H1 (cell line): ENCODE measurements around the gene ELFN2. TPM values are rescaled to one million over a fixed set of nuclear protein-coding genes. Genes with fewer than 3 reads are reported as not detected.

ENCODE experiments used
- CTCF ChIA-PET: fragments of 300-600 bp; sonication (Branson Sonifier 250); formaldehyde crosslinking; loops from one replicate; lab custom pipeline; 2021; ENCODE audit not compliant: partially characterized antibody; lab: Charles Lee
- POLR2A ChIA-PET: fragments of 300-600 bp; sonication (Branson Sonifier 250); formaldehyde crosslinking; loops from one replicate; lab custom pipeline; 2021; ENCODE audit warnings: inconsistent platforms; ENCODE audit not compliant: partially characterized antibody; lab: Charles Lee
- DNase-seq, 2 experiments: peaks; one replicate each; pipeline versions ENCODE4 v3.0.0 to v3.0.0-alpha.2; 2010 to 2022; ENCODE audit warnings: low spot score in 2 of 2, low read depth in 1 of 2, mixed read lengths in 1 of 2
- FAIRE-seq: peaks from 2 replicates; lab custom pipeline; 2011; peaks lifted over from hg19 to GRCh38; lab: Jason Lieb, UNC
- H2AFZ ChIP-seq: 2 replicates; pipeline ENCODE4 v1.8.1; 2012; ENCODE audit warnings: low read length, inconsistent platforms
- H2AK5ac ChIP-seq: 2 replicates; pipeline ENCODE4 v1.6.1; 2013; ENCODE audit warnings: low read depth, low read length
- H2BK120ac ChIP-seq: replicated peaks from 2 replicates; pipeline ENCODE3; 2013; ENCODE audit warnings: low read depth, low read length, inconsistent platforms
- H2BK12ac ChIP-seq: 2 replicates; pipeline ENCODE4 v1.6.1; 2013; ENCODE audit warnings: low read depth, low read length
- H2BK15ac ChIP-seq: 2 replicates; pipeline ENCODE4 v1.6.1; 2013; ENCODE audit warnings: low read length
- H2BK20ac ChIP-seq: 2 replicates; pipeline ENCODE4 v1.6.1; 2013; ENCODE audit warnings: low read length
- H2BK5ac ChIP-seq: 2 replicates; pipeline ENCODE4 v1.6.1; 2013; ENCODE audit warnings: low read depth, low read length
- H3K14ac ChIP-seq: 2 replicates; pipeline ENCODE4 v1.6.1; 2013; ENCODE audit warnings: inconsistent platforms; ENCODE audit not compliant: insufficient read length
- H3K18ac ChIP-seq: 2 replicates; pipeline ENCODE4 v1.6.1; 2013; ENCODE audit warnings: low read length; ENCODE audit errors: extremely low read depth
- H3K23ac ChIP-seq: 2 replicates; pipeline ENCODE4 v1.6.1; 2013; ENCODE audit warnings: inconsistent platforms; ENCODE audit not compliant: insufficient read length
- H3K23me2 ChIP-seq: 2 replicates; pipeline ENCODE4 v1.6.1; 2013; ENCODE audit warnings: low read depth, low read length
- H3K27ac ChIP-seq: 2 replicates; pipeline ENCODE4 v1.6.1; 2011; ENCODE audit warnings: low read depth, low read length, inconsistent platforms
- H3K27me3 ChIP-seq, 4 experiments: replicated peaks in 1 of 4; 1 replicate in 1 of 4; 2 replicates in 3 of 4; pipeline versions ENCODE4 v1.6.1 to v1.8.1; 2011 to 2013; ENCODE audit warnings: low read length in 3 of 4, mild to moderate bottlenecking in 3 of 4, inconsistent platforms in 2 of 4, mixed read lengths in 2 of 4, moderate library complexity in 1 of 4; ENCODE audit not compliant: control insufficient read depth in 3 of 4, insufficient read depth in 3 of 4; ENCODE audit errors: extremely low read depth in 1 of 4
- H3K36me3 ChIP-seq, 4 experiments: 2 replicates each; pipeline versions ENCODE4 v1.6.1 to v1.8.1; 2011 to 2013; ENCODE audit warnings: mild to moderate bottlenecking in 4 of 4, low read length in 3 of 4, moderate library complexity in 2 of 4, control low read depth in 1 of 4, inconsistent platforms in 1 of 4; ENCODE audit not compliant: insufficient read depth in 4 of 4, control insufficient read depth in 2 of 4
- H3K4ac ChIP-seq: replicated peaks from 2 replicates; pipeline ENCODE3; 2013; ENCODE audit warnings: low read length, low read depth, mixed read lengths, inconsistent platforms; ENCODE audit not compliant: insufficient read length
- H3K4me1 ChIP-seq, 4 experiments: replicated peaks in 1 of 4; 1 replicate in 1 of 4; 2 replicates in 3 of 4; pipeline versions ENCODE4 v1.6.1 to v1.8.1; 2011 to 2013; ENCODE audit warnings: low read length in 3 of 4, inconsistent platforms in 2 of 4, mixed read lengths in 1 of 4; ENCODE audit not compliant: insufficient read depth in 4 of 4, control insufficient read depth in 3 of 4
- H3K4me2 ChIP-seq, 2 experiments: 2 replicates each; pipeline versions ENCODE4 v1.6.1 to v1.8.1; 2011 to 2013; ENCODE audit warnings: low read depth in 2 of 2, low read length in 2 of 2, control low read depth in 1 of 2, inconsistent platforms in 1 of 2, mild to moderate bottlenecking in 1 of 2; ENCODE audit not compliant: insufficient read depth in 1 of 2
- H3K4me3 ChIP-seq, 4 experiments: fragments of 200-600, 300-600 bp in 1 of 4; sonication (generic), shearing (Covaris generic), sonication (Bioruptor Twin) in 1 of 4; 2 replicates each; pipeline versions ENCODE4 v1.5.1 to v1.8.1; 2011 to 2016; ENCODE audit warnings: low read length in 4 of 4, low read depth in 3 of 4, control low read depth in 2 of 4, inconsistent platforms in 2 of 4, mild to moderate bottlenecking in 2 of 4, mixed read lengths in 1 of 4, moderate library complexity in 1 of 4; ENCODE audit not compliant: insufficient read depth in 2 of 4; ENCODE audit errors: extremely low read depth in 1 of 4
- H3K56ac ChIP-seq: replicated peaks from 2 replicates; pipeline ENCODE3; 2013; ENCODE audit warnings: low read depth, mild to moderate bottlenecking, mixed read lengths, low read length, inconsistent platforms; ENCODE audit not compliant: insufficient read length
- H3K79me1 ChIP-seq: 2 replicates; pipeline ENCODE4 v1.6.1; 2013; ENCODE audit warnings: low read depth, low read length, control low read depth
- H3K79me2 ChIP-seq, 2 experiments: 2 replicates each; pipeline versions ENCODE4 v1.6.1 to v1.8.1; 2012 to 2013; ENCODE audit warnings: low read length in 2 of 2, mild to moderate bottlenecking in 2 of 2, inconsistent platforms in 1 of 2; ENCODE audit not compliant: insufficient read depth in 2 of 2, control insufficient read depth in 1 of 2
- H3K9ac ChIP-seq, 4 experiments: replicated peaks in 1 of 4; 1 replicate in 1 of 4; 2 replicates in 3 of 4; pipeline versions ENCODE4 v1.6.1 to v1.8.1; 2011 to 2013; ENCODE audit warnings: low read depth in 3 of 4, low read length in 3 of 4, control low read depth in 2 of 4, mild to moderate bottlenecking in 2 of 4, moderate library complexity in 2 of 4, inconsistent platforms in 1 of 4; ENCODE audit errors: extremely low read depth in 1 of 4
- H3K9me3 ChIP-seq, 2 experiments: 2 replicates each; pipeline versions ENCODE4 v1.6.1 to v1.8.1; 2012 to 2013; ENCODE audit warnings: mild to moderate bottlenecking in 2 of 2, moderate library complexity in 2 of 2, control low read depth in 1 of 2, inconsistent platforms in 1 of 2, low read depth in 1 of 2, low read length in 1 of 2, mixed read lengths in 1 of 2; ENCODE audit not compliant: insufficient read depth in 2 of 2
- H4K20me1 ChIP-seq, 2 experiments: replicated peaks in 1 of 2; 2 replicates each; pipeline versions ENCODE3 to v1.8.1; 2011 to 2013; ENCODE audit warnings: inconsistent platforms in 2 of 2, low read length in 2 of 2, mild to moderate bottlenecking in 1 of 2; ENCODE audit not compliant: insufficient read depth in 2 of 2, control insufficient read depth in 1 of 2
- H4K5ac ChIP-seq: 2 replicates; pipeline ENCODE4 v1.6.1; 2013; ENCODE audit warnings: low read length, low read depth, mixed read lengths, inconsistent platforms; ENCODE audit not compliant: insufficient read length
- H4K8ac ChIP-seq: 2 replicates; pipeline ENCODE4 v1.8.0; 2013; ENCODE audit warnings: mild to moderate bottlenecking, moderate library complexity, low read length, inconsistent platforms; ENCODE audit not compliant: insufficient read depth; ENCODE audit errors: extremely low read depth
- H4K91ac ChIP-seq: replicated peaks from 2 replicates; pipeline ENCODE3; 2013; ENCODE audit warnings: low read length, mixed read lengths, inconsistent platforms; ENCODE audit not compliant: insufficient read length
- BCL11A ChIP-seq, 2 experiments: IDR thresholded peaks; one replicate each; pipeline ENCODE4 v1.6.1; 2011; ENCODE audit warnings: low read depth in 2 of 2, low read length in 2 of 2, mild to moderate bottlenecking in 2 of 2
- CTBP2 ChIP-seq: IDR thresholded peaks from 2 replicates; pipeline ENCODE4 v1.7.0; 2011; ENCODE audit warnings: borderline replicate concordance, mild to moderate bottlenecking, moderate library complexity, mixed read lengths, low read length; ENCODE audit not compliant: insufficient read depth, insufficient read length
- EGR1 ChIP-seq: IDR thresholded peaks from 2 replicates; pipeline ENCODE4 v1.6.1; 2011; ENCODE audit warnings: low read depth, low read length, borderline replicate concordance
- GTF2F1 ChIP-seq: IDR thresholded peaks from 2 replicates; pipeline ENCODE4 v1.6.1; 2012; ENCODE audit warnings: low read depth, low read length, improper control_type of control experiment, borderline replicate concordance
- HDAC2 ChIP-seq, 2 experiments: fragments of 300-600 bp in 1 of 2; sonication (generic) in 1 of 2; IDR thresholded peaks; 2 replicates each; pipeline ENCODE4 v1.6.1; 2011 to 2012; ENCODE audit warnings: low read depth in 2 of 2, low read length in 2 of 2, mild to moderate bottlenecking in 2 of 2, moderate library complexity in 2 of 2, borderline replicate concordance in 1 of 2, inconsistent platforms in 1 of 2
- MAFK ChIP-seq: IDR thresholded peaks from 2 replicates; pipeline ENCODE4 v1.6.1; 2012; ENCODE audit warnings: low read depth, mild to moderate bottlenecking, improper control_type of control experiment, low read length
- NRF1 ChIP-seq: IDR thresholded peaks from 2 replicates; pipeline ENCODE4 v1.6.1; 2011; ENCODE audit warnings: mild to moderate bottlenecking, low read depth, low read length, improper control_type of control experiment
- POLR2A ChIP-seq, 2 experiments: IDR thresholded peaks; 1 replicate in 1 of 2; 2 replicates in 1 of 2; pipeline ENCODE4 v1.6.1; 2011; ENCODE audit warnings: low read depth in 2 of 2, low read length in 2 of 2, mild to moderate bottlenecking in 2 of 2; ENCODE audit errors: control extremely low read depth in 1 of 2
- SIRT6 ChIP-seq: IDR thresholded peaks from one replicate; pipeline ENCODE4 v1.7.1; 2012; ENCODE audit warnings: low read length, inconsistent platforms
- SIX5 ChIP-seq: IDR thresholded peaks from 2 replicates; pipeline ENCODE4 v1.6.1; 2011; ENCODE audit warnings: mild to moderate bottlenecking, low read depth, low read length
- SRF ChIP-seq: IDR thresholded peaks from 2 replicates; pipeline ENCODE4 v1.6.1; 2011; ENCODE audit warnings: mild to moderate bottlenecking, low read depth, low read length, moderate library complexity
- SUZ12 ChIP-seq: fragments of 200-600 bp; sonication (generic); IDR thresholded peaks from 2 replicates; pipeline ENCODE4 v1.6.1; 2012; ENCODE audit warnings: mild to moderate bottlenecking, inconsistent platforms, low read length, moderate library complexity, mixed read lengths
- TCF12 ChIP-seq: IDR thresholded peaks from 2 replicates; pipeline ENCODE4 v1.6.1; 2011; ENCODE audit warnings: low read depth, mild to moderate bottlenecking, low read length
- WGBS, 2 experiments: shearing (Covaris generic) in 1 of 2; methylation state at CpG; one replicate each; pipeline versions ENCODE4 v1.1.6 to v1.1.7; 2013 to 2015; ENCODE audit warnings: low lambda C conversion rate in 2 of 2, mixed read lengths in 2 of 2, inconsistent platforms in 1 of 2, low coverage in 1 of 2, missing lambda C conversion rate in 1 of 2; ENCODE audit not compliant: insufficient replicate concordance in 2 of 2, insufficient coverage in 1 of 2, insufficient read length in 1 of 2; ENCODE audit errors: extremely low coverage in 1 of 2, missing lambda C conversion rate in 1 of 2; 5-methylcytosine and 5-hydroxymethylcytosine counted together
- polyA plus RNA-seq, 7 experiments: library from polyadenylated mRNA; depleted of rRNA in 3 of 7; stranded (reverse) in 5 of 7; unstranded in 2 of 7; fragments of >200 nt in 5 of 7; fragments of 200-250 nt in 2 of 7; gene quantifications; 1 replicate in 5 of 7; 2 replicates in 1 of 7; 4 replicates in 1 of 7; pipeline versions ENCODE4 v1.2.1 to v1.2.3, GENCODE V29; 2011 to 2013; ENCODE audit warnings: missing spikeins in 2 of 7, mixed read lengths in 2 of 7
- total RNA-seq: library from RNA; stranded (reverse); fragmentation: NEBNext Ultra II Directional; extraction: Animal tissue kit (Norgen Biotek cat#: 25700); gene quantifications from 2 replicates; pipeline ENCODE4 v1.2.1, GENCODE V29; 2021
- TF ChIP-seq, protein P1 (sequence below): IDR thresholded peaks from 2 replicates; pipeline ENCODE4 v1.6.1; 2011; ENCODE audit warnings: low read depth, mild to moderate bottlenecking, low read length; ENCODE audit not compliant: insufficient read depth

Gene ELFN2
- total and polyA plus RNA-seq, 2 of the 8 experiments (the other 6 are each of a cell fraction or from before 2014, with no cell fraction given): 0.63 to 0.88 TPM

DNA sequence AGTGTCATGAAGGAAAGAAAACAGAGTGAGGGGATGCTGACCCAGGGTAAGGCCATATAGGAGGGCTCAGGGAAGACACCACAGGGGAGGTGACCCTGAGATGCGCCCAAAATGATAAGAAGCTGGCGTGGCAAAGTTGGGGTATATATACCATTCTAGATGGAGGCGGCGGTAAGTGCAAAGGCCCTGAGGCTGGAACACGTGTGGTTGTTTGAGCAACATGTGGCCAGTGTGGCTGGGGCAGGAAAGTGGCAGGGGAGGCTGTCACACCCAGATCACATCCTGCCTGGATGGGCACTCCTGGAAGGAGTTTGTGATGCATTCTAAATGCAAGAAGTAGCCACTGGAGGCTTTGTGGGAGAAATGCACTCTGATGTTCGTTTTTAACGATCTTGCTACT is 74.8 kb downstream of the ELFN2 start:
- Histone ChIP-seq H2AK5ac (no peak overlapping the region), H3K23me2 (no peaks in the 10 kb centered on the region; the same call in 1 of the 2 replicates)
- TF ChIP-seq GTF2F1: no peak
- TF ChIP-seq SUZ12: no peak
- TF ChIP-seq SRF: no peak
- TF ChIP-seq TCF12: no peak
- no peak for TF ChIP-seq BCL11A (IDR thresholded peaks at IDR 0.05; ENCODE audit: low read depth in 2 of 2, low read length in 2 of 2)
- no peak for TF ChIP-seq MAFK
- no peak for TF ChIP-seq NRF1
- no peak for TF ChIP-seq SIX5
- TF ChIP-seq EGR1: no peak
- TF ChIP-seq SIRT6: no peak
- no peak for TF ChIP-seq POLR2A (IDR thresholded peaks at IDR 0.05; ENCODE audit: control extremely low read depth in 1 of 2, low read depth in 2 of 2, low read length in 2 of 2)
- no peak for TF ChIP-seq CTBP2
- TF ChIP-seq HDAC2 (IDR thresholded peaks at IDR 0.05; ENCODE audit: borderline replicate concordance in 1 of 2, low read depth in 2 of 2, low read length in 2 of 2): no peak
- TF ChIP-seq, protein P1, sequence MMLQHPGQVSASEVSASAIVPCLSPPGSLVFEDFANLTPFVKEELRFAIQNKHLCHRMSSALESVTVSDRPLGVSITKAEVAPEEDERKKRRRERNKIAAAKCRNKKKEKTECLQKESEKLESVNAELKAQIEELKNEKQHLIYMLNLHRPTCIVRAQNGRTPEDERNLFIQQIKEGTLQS: no peak

More for the DNA sequence above, 74.8 kb downstream of the ELFN2 start:
- Histone ChIP-seq H2BK12ac (no peak overlapping the region), H3K14ac (no peak overlapping the region), H3K27ac (no peak overlapping the region), H3K79me2 (no peaks in the 10 kb centered on the region), H4K5ac (no peak overlapping the region), H3K9ac (no peak overlapping the region), H3K4me3 (no peak overlapping the region), H2BK20ac (no peak overlapping the region), H4K20me1 (no peaks in the 10 kb centered on the region), H3K36me3 (no peaks in the 10 kb centered on the region), H2AFZ (no peak overlapping the region), H3K79me1 (no peaks in the 10 kb centered on the region), H3K4ac (no peak overlapping the region), H2BK120ac (no peak overlapping the region), H4K91ac (no peak overlapping the region), H3K23ac (no peak overlapping the region), H3K18ac (no peak overlapping the region), H2BK5ac (no peak overlapping the region), H3K9me3 (no peaks in the 10 kb centered on the region), H3K27me3 (no peaks in the 10 kb centered on the region), H4K8ac (no peak overlapping the region), H2BK15ac (no peak overlapping the region), H3K56ac (no peak overlapping the region), H3K4me2 (no peak overlapping the region), H3K4me1 (no peaks in the 10 kb centered on the region)
- FAIRE-seq (no peak), DNase-seq (no peak)
- ChIA-PET CTCF (interaction anchor here (0.7 to 1.9 kb wide), 5 partner anchors 35 to 106 kb away, joined by 3 to 5 read pairs (median 4); no protein-coding TSS in a partner anchor), POLR2A (no interaction called here)
- WGBS, 2 experiments: 90% methylated on average over 7 of the region's 7 CpGs; no CpG with 5 or more reads in 1 of the 2 experiments
